ENCODE results near the gene C1orf115. TPM values are rescaled to one million over a fixed set of nuclear protein-coding genes. Genes with fewer than 3 reads are reported as not detected.
"Not testable (repeated sequence)": the region's sequence is repeated elsewhere in the genome, so short reads cannot be mapped to it uniquely, and the experiment has no call there.

C1orf115 gene
- total RNA-seq, 4 donors from 2014 or later = 7.1 to 28.0 (median 12.9) TPM

GRCh38 chr1:220677251-220677650 is 12.9 kb upstream of the C1orf115 start:
- intact Hi-C loops (cut with DNase I; ENCODE audit: low total_unique reads) = no loop called here
- H3K27ac ChIP-seq = no peak overlapping the region
- TF ChIP-seq POLR2A (IDR thresholded peaks at IDR 0.05) (no peak), CTCF (IDR thresholded peaks at IDR 0.05) (no peak)

GRCh38 chr1:220680085-220680687 is 10.0 kb upstream of the C1orf115 start:
- Histone ChIP-seq H3K9me3 (no peaks in the 10 kb centered on the region), H3K4me3 (no peak overlapping the region), H3K4me1 (no peaks in the 10 kb centered on the region), H3K27me3 (no peaks in the 10 kb centered on the region), H3K27ac (no peak overlapping the region), H3K36me3 (no peaks in the 10 kb centered on the region)
- no peak for TF ChIP-seq POLR2A (IDR thresholded peaks at IDR 0.05)
- peak; percentile 49 to 58 (median 54) for TF ChIP-seq CTCF (IDR thresholded peaks at IDR 0.05)
- DNase-seq = no peak
- intact Hi-C loops (cut with DNase I; ENCODE audit: low total_unique reads) = no loop called here

More at GRCh38 chr1:220677251-220677650, 12.9 kb upstream of the C1orf115 start:
- no peak overlapping the region for H3K4me3 ChIP-seq
- no peaks in the 10 kb centered on the region for H3K27me3 ChIP-seq
- no peaks in the 10 kb centered on the region for H3K9me3 ChIP-seq
- no peaks in the 10 kb centered on the region for H3K4me1 ChIP-seq
- H3K36me3 ChIP-seq = no peaks in the 10 kb centered on the region
- DNase-seq = no peak

- DNase-seq = no peak
- TF ChIP-seq POLR2A (IDR thresholded peaks at IDR 0.05) = no peak
- H3K27ac ChIP-seq = peak overlapping the region in 1 of 2 donors; percentile 28
- intact Hi-C loops (cut with DNase I; ENCODE audit: low total_unique reads) = no loop called here
- no peaks in the 10 kb centered on the region for H3K4me1 ChIP-seq
- no peaks in the 10 kb centered on the region for H3K36me3 ChIP-seq
- H3K4me3 ChIP-seq = no peak overlapping the region
- H3K27me3 ChIP-seq = no peaks in the 10 kb centered on the region
- H3K9me3 ChIP-seq = no peaks in the 10 kb centered on the region
Measured at GRCh38 chr1:220681220-220681880, 8.8 kb upstream of the C1orf115 start.

GRCh38 chr1:220682901-220683576 is 7.1 kb upstream of the C1orf115 start:
- no peak for TF ChIP-seq CTCF (IDR thresholded peaks at IDR 0.05)
- no peak for TF ChIP-seq POLR2A (IDR thresholded peaks at IDR 0.05)
- peaks cover 0 to under 1% of the 10 kb centered on the region in 2 donors for H3K27me3 ChIP-seq
- H3K27ac ChIP-seq = no peak overlapping the region
- no peaks in the 10 kb centered on the region for H3K9me3 ChIP-seq
- H3K4me1 ChIP-seq = no peaks in the 10 kb centered on the region
- intact Hi-C loops (cut with DNase I; ENCODE audit: low total_unique reads) = no loop called here
- H3K36me3 ChIP-seq = no peaks in the 10 kb centered on the region
- H3K4me3 ChIP-seq = no peak overlapping the region
- DNase-seq = no peak

- H3K4me3 ChIP-seq; H3K36me3 ChIP-seq; H3K9me3 ChIP-seq; H3K27me3 ChIP-seq; DNase-seq; H3K27ac ChIP-seq; H3K4me1 ChIP-seq; intact Hi-C loops (cut with DNase I; ENCODE audit: low total_unique reads): not testable (repeated sequence)
Measured at GRCh38 chr1:220683716-220684115, 6.4 kb upstream of the C1orf115 start.

GRCh38 chr1:220684890-220685289 is 5.3 kb upstream of the C1orf115 start:
- Histone ChIP-seq H3K27ac (no peak overlapping the region), H3K4me1 (peaks cover 0 to 2% of the 10 kb centered on the region in 2 donors), H3K27me3 (peaks cover 0 to 9% of the 10 kb centered on the region in 2 donors), H3K4me3 (no peak overlapping the region), H3K36me3 (no peaks in the 10 kb centered on the region), H3K9me3 (no peaks in the 10 kb centered on the region)
- intact Hi-C loops (cut with DNase I; ENCODE audit: low total_unique reads) = no loop called here
- no peak for TF ChIP-seq POLR2A (IDR thresholded peaks at IDR 0.05)
- no peak for TF ChIP-seq CTCF (IDR thresholded peaks at IDR 0.05)
- DNase-seq = no peak
